IMR-90 (cell line): Measurements from ENCODE around the gene PDE4DIP. TPM values are rescaled to one million over a fixed set of nuclear protein-coding genes. Genes with fewer than 3 reads are reported as not detected.

Experiments used
- microRNA-seq, 2 experiments: library from miRNA; stranded (forward) in 1 of 2; unstranded in 1 of 2; fragments of 10-50 nt in 1 of 2; fragments of <30 nt in 1 of 2; gene quantifications in 1 of 2; microRNA quantifications in 1 of 2; one replicate each; pipeline versions ENCODE3 to v1.1.0; 2013 to 2020; ENCODE audit not compliant: insufficient read depth in 1 of 2, insufficient read length in 1 of 2, unreplicated experiment in 1 of 2
- polyA plus RNA-seq, 3 experiments: library from polyadenylated mRNA; depleted of rRNA; stranded (reverse); fragments of >200 nt; gene quantifications; 2 replicates each; pipeline ENCODE4 v1.2.3, GENCODE V29; 2012; ENCODE audit warnings: low replicate concordance in 1 of 3
- small RNA-seq, 5 experiments: library from RNA; depleted of rRNA; stranded (forward); fragments of <200 nt; gene quantifications; one replicate each; pipeline ENCODE3, GENCODE V24; 2012
- total RNA-seq: library from RNA; depleted of rRNA; stranded (reverse); fragments of >200 nt; gene quantifications from 2 replicates; pipeline ENCODE4 v1.2.3, GENCODE V29; 2012; rRNA removed

The PDE4DIP gene
- total and polyA plus RNA-seq, 2 of the 4 experiments (the other 2 are of a cell fraction): 36.7 to 74.4 TPM

Small RNAs within 50 kb of the gene (microRNA-seq; reads per million reads assigned to microRNA genes)
- gene RN7SKP88 (ENCODE audit: insufficient read depth, insufficient read length): not detected
- gene RNU2-38P (ENCODE audit: insufficient read depth, insufficient read length): not detected

Small RNAs within 50 kb of the gene (small RNA-seq; reads per million reads assigned to genes)
- 0 reads per million in 5 experiments for gene RN7SKP88
- 0 to 1.2 (median 0.18) reads per million in 5 experiments for gene RNU2-38P

Other genes with a start within 250 kb of the PDE4DIP start
- gene NBPF14, start 248.4 kb upstream of the PDE4DIP start, total RNA-seq: 24.7 and 43.7 TPM in 2 replicates
- 14.1 and 16.5 TPM in 2 replicates for gene NBPF14, start 248.4 kb upstream of the PDE4DIP start, polyA plus RNA-seq (2012; rRNA removed)
- 19.9 and 28.6 TPM in 2 replicates for gene NUDT4B, start 95.7 kb upstream of the PDE4DIP start, total RNA-seq
- gene NUDT4B, start 95.7 kb upstream of the PDE4DIP start, polyA plus RNA-seq (2012; rRNA removed): 9.5 and 10.6 TPM in 2 replicates